PC-3 (cell line): ENCODE measurements around the gene ARMH2. TPM values are rescaled to one million over a fixed set of nuclear protein-coding genes. Genes with fewer than 3 reads are reported as not detected.

Experiments used
- ATAC-seq: fragments of 200-7000 bp; cut with Tn5 transposase; 2 replicates; pipeline ENCODE4 v1.9.1; 2020; ENCODE audit warnings: mild to moderate bottlenecking, moderate library complexity
- BruUV-seq: library from RNA; stranded (reverse); fragments of 400-500 nt; replicated peaks from 2 replicates; lab custom pipeline; 2021; lab: Mats Ljungman, UMichigan
- CTCF ChIA-PET: fragments of 300-600 bp; sonication (Branson Sonifier 250); formaldehyde crosslinking; loops from one replicate; lab custom pipeline; 2022; ENCODE audit warnings: antibody characterized with exemption; lab: Charles Lee
- POLR2A ChIA-PET: fragments of 300-600 bp; sonication (Branson Sonifier 250); formaldehyde crosslinking; loops from one replicate; lab custom pipeline; 2022; ENCODE audit warnings: antibody characterized with exemption; ENCODE audit not compliant: unreplicated experiment; lab: Charles Lee
- DNase-seq: peaks from one replicate; pipeline ENCODE4 v3.0.0-alpha.2; 2015
- H2AFZ ChIP-seq: fragments of 300-600 bp; sonication (generic); 2 replicates; pipeline ENCODE4 v1.6.0; 2016; ENCODE audit warnings: antibody characterized with exemption, low read length
- H3F3A ChIP-seq: fragments of 300-600 bp; sonication (generic); one replicate; pipeline ENCODE4 v1.6.0; 2017; ENCODE audit warnings: antibody characterized with exemption, low read length, control low read depth, mild to moderate bottlenecking; ENCODE audit not compliant: unreplicated experiment
- H3K27ac ChIP-seq: fragments of 300-600 bp; sonication (generic); 2 replicates; pipeline ENCODE4 v1.5.1; 2016; ENCODE audit warnings: mild to moderate bottlenecking, low read length
- H3K27me3 ChIP-seq: fragments of 300-600 bp; sonication (generic); 2 replicates; pipeline ENCODE4 v1.6.1; 2016; ENCODE audit warnings: low read length, mixed read lengths
- H3K36me3 ChIP-seq: fragments of 300-600 bp; sonication (generic); 2 replicates; pipeline ENCODE4 v1.6.1; 2016; ENCODE audit warnings: low read depth, mixed run types, low read length, mixed read lengths
- H3K4me1 ChIP-seq: fragments of 300-600 bp; sonication (generic); 2 replicates; pipeline ENCODE4 v1.5.1; 2016; ENCODE audit warnings: low read length; ENCODE audit not compliant: insufficient read depth
- H3K4me2 ChIP-seq: fragments of 300-600 bp; sonication (generic); 2 replicates; pipeline ENCODE4 v1.6.0; 2016; ENCODE audit warnings: low read length
- H3K4me3 ChIP-seq: fragments of 300-600 bp; sonication (generic); 2 replicates; pipeline ENCODE4 v1.5.1; 2016; ENCODE audit warnings: mild to moderate bottlenecking, low read length, mixed read lengths
- H3K79me2 ChIP-seq: fragments of 300-600 bp; sonication (generic); 2 replicates; pipeline ENCODE4 v1.6.1; 2017; ENCODE audit warnings: low read length, mixed read lengths
- H3K9ac ChIP-seq: fragments of 300-600 bp; sonication (generic); 2 replicates; pipeline ENCODE4 v1.6.0; 2016; ENCODE audit warnings: mild to moderate bottlenecking, low read length
- H3K9me2 ChIP-seq: fragments of 300-600 bp; sonication (generic); replicated peaks from 2 replicates; pipeline ENCODE4 v1.6.1; 2016; ENCODE audit warnings: mixed run types, low read length, mixed read lengths
- H3K9me3 ChIP-seq: fragments of 300-600 bp; sonication (generic); 2 replicates; pipeline ENCODE4 v1.6.1; 2016; ENCODE audit warnings: low read length, mixed read lengths
- H4K20me1 ChIP-seq: fragments of 300-600 bp; sonication (generic); 2 replicates; pipeline ENCODE4 v1.6.1; 2016; ENCODE audit warnings: low read length, mixed read lengths
- CTCF ChIP-seq: fragments of 300-600 bp; sonication (generic); conservative IDR thresholded peaks from 2 replicates; pipeline ENCODE4 v1.5.1; 2017; ENCODE audit warnings: antibody characterized with exemption, low read depth, mild to moderate bottlenecking, low read length
- EZH2 ChIP-seq: fragments of 300-600 bp; sonication (generic); IDR thresholded peaks from one replicate; pipeline ENCODE4 v1.6.1; 2017; ENCODE audit warnings: antibody characterized with exemption, mild to moderate bottlenecking, low read length; ENCODE audit not compliant: unreplicated experiment
- EZH2phosphoT487 ChIP-seq: fragments of 300-600 bp; sonication (generic); IDR thresholded peaks from 2 replicates; pipeline ENCODE4 v1.6.1; 2018; ENCODE audit warnings: mild to moderate bottlenecking, antibody characterized with exemption, low read length, borderline replicate concordance
- intact Hi-C: fragments of 100-400 bp; cut with micrococcal nuclease; formaldehyde crosslinking; loops from 2 replicates; pipeline ENCODE4 v1.9.0; 2023
- total RNA-seq: library from RNA; depleted of rRNA; stranded (reverse); fragments of >200 nt; gene quantifications from 2 replicates; pipeline ENCODE4 v1.2.3, GENCODE V29; 2014

ARMH2 gene
- total RNA-seq, 1 experiment from 2014 or later = not detected

DNA sequence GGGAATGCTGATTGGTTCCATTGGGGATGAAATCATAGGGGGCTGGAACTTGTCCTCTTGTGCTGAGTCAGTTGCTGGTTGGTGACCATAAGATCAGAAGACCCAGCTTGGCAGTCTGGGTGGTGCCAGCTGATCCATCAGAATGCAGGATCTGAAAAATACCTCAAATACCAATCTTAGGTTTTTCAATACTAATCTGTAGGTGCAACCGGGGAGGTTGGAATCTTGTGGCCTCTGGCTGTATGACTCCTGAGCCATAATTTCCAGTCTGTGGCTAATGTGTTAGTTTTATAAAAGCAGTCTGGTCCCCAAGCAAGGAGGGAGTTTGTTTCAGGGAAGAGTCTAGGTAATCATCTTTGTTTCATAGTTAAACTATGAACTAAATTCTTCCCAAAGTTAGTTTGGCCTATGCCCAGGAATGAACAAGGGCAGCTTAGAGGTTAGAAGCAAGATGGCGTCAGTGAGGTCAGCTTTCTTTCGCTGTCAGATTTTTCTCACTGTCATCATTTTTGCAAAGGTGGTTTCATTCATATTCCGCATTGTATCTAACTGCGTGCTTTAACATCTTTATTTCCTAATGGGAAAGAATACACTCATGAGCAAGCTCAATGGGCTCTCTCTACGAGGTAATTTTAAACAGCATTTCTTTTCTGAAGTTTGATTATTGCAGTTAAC is 2.0 kb downstream of the ARMH2 start:
- Histone ChIP-seq H2AFZ (no peak overlapping the region), H3K9ac (no peak overlapping the region), H3F3A (no peaks in the 10 kb centered on the region), H4K20me1 (no peaks in the 10 kb centered on the region), H3K36me3 (no peaks in the 10 kb centered on the region), H3K4me3 (no peak overlapping the region), H3K9me3 (no peaks in the 10 kb centered on the region), H3K27me3 (no peaks in the 10 kb centered on the region), H3K9me2 (no peaks in the 10 kb centered on the region), H3K4me1 (no peaks in the 10 kb centered on the region), H3K27ac (no peak overlapping the region), H3K4me2 (no peak overlapping the region), H3K79me2 (no peaks in the 10 kb centered on the region)
- CTCF ChIA-PET = no interaction called here
- TF ChIP-seq EZH2 (no peak), CTCF (no peak), EZH2phosphoT487 (no peak)
- ATAC-seq = no peak
- intact Hi-C loops = no loop called here
- POLR2A ChIA-PET = no interaction called here
- no TSS peak for BruUV-seq
- no peak for DNase-seq

GRCh38 chr6:24795106-24795505 is 3.6 kb downstream of the ARMH2 start:
- Histone ChIP-seq H2AFZ (no peak overlapping the region), H3K9ac (no peak overlapping the region), H3K27ac (no peak overlapping the region), H3K36me3 (no peaks in the 10 kb centered on the region), H3K27me3 (no peaks in the 10 kb centered on the region), H3K4me3 (no peak overlapping the region), H3F3A (no peaks in the 10 kb centered on the region), H3K4me1 (no peaks in the 10 kb centered on the region), H3K9me3 (no peaks in the 10 kb centered on the region), H3K79me2 (no peaks in the 10 kb centered on the region), H4K20me1 (no peaks in the 10 kb centered on the region), H3K9me2 (no peaks in the 10 kb centered on the region), H3K4me2 (no peak overlapping the region)
- BruUV-seq = no TSS peak
- CTCF ChIA-PET = no interaction called here
- intact Hi-C loops = no loop called here
- no peak for ATAC-seq
- POLR2A ChIA-PET = interaction anchor here (0.7 kb wide), 1 partner anchor 142 kb away, joined by 6 read pairs; no protein-coding TSS in a partner anchor
- no peak for DNase-seq
- TF ChIP-seq EZH2phosphoT487 (no peak), CTCF (no peak), EZH2 (no peak)

- Histone ChIP-seq H2AFZ (no peak overlapping the region), H3K4me3 (no peak overlapping the region), H3K27me3 (no peaks in the 10 kb centered on the region), H3F3A (no peaks in the 10 kb centered on the region), H3K9me2 (no peaks in the 10 kb centered on the region), H3K36me3 (peaks cover 43% of the 10 kb centered on the region), H3K4me1 (0 out of 2 replicates have a peak, but pooled peaks cover 6% of the 10 kb centered on the region), H4K20me1 (no peaks in the 10 kb centered on the region), H3K9me3 (no peaks in the 10 kb centered on the region), H3K9ac (no peak overlapping the region), H3K4me2 (no peak overlapping the region), H3K27ac (no peak overlapping the region), H3K79me2 (0 out of 2 replicates have a peak, but pooled peaks cover under 1% of the 10 kb centered on the region)
- ChIA-PET CTCF (interaction anchor here (0.7 kb wide), 1 partner anchor 238 kb away, joined by 4 read pairs; no protein-coding TSS in a partner anchor), POLR2A (no interaction called here)
- TSS peak; percentile 18 for BruUV-seq
- DNase-seq (peak; percentile 59), ATAC-seq (peak; percentile 76)
- no peak for TF ChIP-seq CTCF
- TF ChIP-seq EZH2phosphoT487 = no peak
- no peak for TF ChIP-seq EZH2
- intact Hi-C loops = no loop called here
Measured at GRCh38 chr6:24788031-24788665, 10.6 kb downstream of the ARMH2 start.
